GM19351 (cell line): ENCODE results near the gene LRCOL1.

Experiments
- ATAC-seq: cut with Tn5 transposase; IDR thresholded peaks from one replicate; pipeline ENCODE4 v1.9.1; 2021; ENCODE audit warnings: mild to moderate bottlenecking, moderate library complexity; ENCODE audit not compliant: unreplicated experiment

LRCOL1 gene

DNA sequence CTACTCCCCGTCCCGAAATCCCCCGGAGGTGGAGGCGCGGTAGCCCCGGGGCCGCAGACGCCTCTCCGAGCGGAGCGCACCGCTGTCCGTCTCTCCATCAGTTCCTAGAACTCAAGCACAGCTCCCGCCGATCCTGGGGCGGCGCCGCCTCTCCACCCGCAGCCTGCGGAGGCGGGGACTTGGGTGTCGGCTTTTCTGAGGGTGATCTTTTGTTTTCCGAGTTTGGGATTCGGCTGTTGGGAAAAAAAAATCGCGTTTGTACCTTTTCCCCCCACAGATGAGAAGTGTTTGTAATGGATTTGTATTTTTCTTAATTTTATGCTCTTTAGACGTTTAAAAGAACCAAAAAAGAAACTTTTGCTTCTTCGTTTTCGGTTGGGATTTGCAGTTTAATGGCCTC, 26.6 kb downstream of the LRCOL1 start:
- ATAC-seq, result no peak

DNA sequence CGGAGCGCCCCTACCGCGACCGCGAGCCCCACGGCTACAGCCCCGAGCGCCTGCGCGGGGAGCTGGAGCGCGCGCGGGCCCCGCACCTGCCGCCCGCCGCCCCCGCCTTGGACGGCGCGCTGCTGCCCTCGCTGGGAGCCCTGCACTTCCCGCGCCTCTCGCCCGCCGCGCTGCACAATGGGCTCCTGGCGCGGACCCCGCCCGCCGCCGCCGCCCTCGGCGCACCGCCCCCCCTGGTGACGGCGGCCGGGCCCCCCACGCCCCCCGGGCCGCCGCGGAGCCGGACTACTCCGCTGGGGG, 27.0 kb downstream of the LRCOL1 start:
- ATAC-seq, result no peak

DNA sequence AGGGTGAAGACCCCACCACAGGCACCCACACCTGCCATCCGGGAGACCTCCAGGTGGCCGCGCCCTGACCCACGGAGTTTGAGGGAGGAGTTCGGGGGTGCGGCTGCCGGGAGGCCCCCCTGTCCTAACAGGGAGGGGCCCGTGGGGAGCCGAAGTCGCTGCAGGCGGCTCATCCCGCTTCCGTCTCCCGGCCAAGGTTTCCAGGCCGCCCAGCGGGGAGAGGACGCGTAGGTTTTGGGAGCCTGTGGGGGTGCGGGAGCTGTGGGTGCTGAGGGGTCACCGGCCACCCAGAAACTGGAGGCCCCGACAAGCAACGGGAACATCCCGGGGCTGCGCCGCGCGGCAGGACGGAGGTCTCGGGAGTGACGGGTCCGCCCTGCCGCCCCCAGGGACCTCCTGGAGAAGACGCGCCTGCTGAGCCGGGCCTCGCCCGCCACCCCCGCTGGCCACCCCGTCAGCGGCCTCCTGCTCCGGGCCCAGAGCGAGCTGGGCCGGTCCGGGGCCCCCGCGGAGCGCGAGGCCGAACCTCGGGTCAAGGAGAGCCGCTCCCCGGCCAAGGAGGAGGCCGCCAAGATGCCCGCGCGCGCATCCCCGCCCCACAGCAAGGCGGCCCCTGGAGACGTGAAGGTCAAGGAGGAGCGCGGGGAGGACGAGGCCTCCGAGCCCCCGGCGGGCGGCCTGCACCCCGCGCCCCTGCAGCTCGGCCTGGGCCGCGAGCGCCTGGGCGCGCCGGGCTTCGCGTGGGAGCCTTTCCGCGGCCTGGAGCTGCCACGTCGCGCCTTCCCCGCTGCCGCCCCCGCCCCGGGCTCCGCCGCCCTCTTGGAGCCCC, 27.6 kb downstream of the LRCOL1 start:
- no peak for ATAC-seq

DNA sequence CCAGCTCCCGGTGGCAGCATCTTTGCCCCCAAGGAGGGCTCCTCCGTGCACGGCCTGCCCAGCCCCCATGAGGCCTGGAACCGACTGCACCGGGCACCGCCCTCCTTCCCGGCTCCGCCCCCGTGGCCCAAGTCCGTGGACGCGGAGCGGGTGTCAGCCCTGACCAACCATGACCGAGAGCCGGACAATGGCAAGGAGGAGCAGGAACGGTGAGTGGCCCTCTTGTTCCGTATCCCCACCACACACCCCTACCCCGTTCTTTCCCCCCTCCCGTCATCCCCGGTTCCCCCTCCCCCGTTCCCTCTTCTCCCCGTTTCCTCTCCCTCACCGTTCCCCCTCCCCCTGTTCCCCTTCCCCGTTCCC, 28.3 kb downstream of the LRCOL1 start:
- no peak for ATAC-seq

DNA sequence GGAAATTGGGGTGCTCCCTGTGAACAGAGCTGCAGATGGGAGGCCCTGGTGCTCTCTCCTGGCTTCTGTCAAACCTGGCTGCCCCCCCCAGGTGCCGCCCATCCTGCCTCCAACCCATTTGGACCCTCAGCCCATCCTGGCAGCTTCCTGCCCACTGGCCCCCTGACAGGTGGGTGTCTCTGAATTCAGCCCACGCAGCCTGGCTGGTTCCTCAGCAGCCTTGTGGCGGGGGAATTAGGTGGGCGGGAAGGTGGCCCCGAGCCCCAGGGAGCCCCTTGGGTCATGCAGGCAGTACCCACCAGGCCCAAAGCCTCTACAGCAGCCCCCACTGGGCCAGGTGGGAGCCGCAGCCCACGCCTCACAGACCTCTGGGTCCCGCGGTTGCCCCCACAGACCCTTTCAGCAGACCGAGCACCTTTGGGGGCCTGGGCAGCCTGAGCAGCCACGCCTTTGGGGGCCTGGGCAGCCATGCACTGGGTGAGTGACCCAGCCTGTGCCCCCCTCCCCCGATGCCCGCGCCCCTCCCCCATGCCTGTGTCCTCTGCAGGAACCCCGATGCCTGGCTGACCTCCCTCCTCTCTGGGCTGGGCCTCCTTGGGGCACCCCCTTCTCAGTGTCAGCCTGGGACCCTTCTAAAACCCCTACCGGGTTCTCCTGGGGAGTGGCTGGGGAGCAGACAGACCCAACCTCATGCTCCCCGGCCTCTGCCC, 28.9 kb downstream of the LRCOL1 start:
- ATAC-seq, result no peak

DNA sequence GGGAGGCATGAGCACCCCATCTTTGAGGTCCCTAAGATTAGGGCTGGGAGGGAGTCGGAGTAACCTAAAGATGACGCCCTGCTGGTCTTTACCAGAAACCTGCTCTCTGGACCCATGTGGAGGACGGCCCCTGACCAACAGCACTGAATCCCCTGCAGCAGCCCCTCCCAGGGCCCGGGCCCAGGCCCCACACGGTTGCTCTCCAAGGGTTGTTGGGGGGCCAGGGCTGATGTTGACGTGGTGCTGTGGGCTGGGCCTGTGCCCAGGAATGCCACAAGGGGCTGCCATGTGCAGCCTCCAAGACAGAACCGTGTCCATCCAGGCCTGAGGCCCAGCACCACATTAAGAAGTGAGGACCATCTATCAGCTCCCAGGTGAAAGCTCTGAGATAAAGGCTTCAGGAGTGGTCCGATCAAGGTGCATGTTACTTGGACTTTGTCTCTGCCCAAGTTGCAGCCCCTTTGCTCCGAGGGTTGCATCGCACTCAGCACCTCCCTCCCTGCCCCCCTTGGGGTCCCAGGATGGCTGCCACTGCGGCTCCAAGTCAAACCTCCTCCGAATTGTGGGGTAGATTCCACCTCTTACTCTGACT, 29.6 kb downstream of the LRCOL1 start:
- no peak for ATAC-seq

DNA sequence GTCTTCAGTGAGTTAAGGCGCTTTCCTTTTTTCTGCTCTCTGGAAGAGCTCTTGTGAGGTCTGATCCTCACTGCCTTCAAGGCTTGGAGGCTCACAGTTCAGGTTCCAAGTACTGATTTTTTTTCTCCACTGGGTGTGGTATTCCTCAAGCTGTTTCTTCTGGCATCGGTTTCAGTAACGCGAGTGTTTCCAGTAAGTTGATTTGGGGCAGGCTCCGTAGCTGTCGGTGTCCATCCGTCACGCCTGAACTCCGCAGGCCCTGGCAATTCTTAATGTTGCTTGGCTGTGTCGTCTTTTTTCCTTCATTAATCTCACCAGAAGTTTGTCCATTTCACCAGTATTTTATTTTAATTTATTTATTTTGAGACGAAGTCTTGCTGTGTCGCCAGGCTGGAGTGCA, 30.6 kb downstream of the LRCOL1 start:
- ATAC-seq, result no peak

DNA sequence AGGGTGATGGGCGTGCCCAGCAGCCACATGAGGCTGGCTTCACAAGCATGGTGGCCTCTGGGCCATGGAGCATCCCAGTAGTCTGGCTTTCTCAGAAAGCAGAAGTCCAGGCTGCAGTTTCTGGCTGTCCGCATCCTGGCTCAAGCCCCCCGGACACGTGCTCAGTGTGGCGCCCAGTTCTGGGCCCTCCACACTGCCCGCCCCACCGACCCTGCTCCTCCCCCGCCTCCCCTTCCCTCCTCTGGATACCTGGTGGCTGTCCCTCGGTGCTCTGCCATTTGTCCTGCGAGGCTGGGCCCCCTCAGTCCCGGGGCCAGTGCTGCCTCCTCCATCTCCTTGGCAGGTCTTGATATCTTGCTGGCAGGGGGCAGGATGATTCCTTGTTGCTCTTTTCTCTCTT, 31.6 kb downstream of the LRCOL1 start:
- ATAC-seq, result no peak

DNA sequence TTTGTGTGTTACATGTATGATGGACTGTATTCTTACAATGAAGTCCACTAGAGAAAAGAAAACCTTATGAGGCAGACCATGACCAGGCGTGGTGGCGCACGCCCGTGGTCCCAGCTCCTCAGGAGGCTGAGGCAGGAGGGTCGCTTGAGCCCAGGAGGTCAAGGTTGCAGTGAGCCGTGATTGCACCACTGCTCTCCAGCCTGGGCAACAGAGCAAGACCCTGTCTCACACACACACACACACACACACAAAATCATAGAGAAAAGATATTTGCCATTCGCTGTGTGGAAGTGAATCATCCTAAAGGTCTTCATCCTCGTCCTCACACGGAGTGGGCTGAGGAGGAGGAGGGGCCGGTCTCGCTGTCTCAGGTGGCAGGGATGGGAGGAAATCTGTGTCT, 32.3 kb downstream of the LRCOL1 start:
- ATAC-seq, result no peak

DNA sequence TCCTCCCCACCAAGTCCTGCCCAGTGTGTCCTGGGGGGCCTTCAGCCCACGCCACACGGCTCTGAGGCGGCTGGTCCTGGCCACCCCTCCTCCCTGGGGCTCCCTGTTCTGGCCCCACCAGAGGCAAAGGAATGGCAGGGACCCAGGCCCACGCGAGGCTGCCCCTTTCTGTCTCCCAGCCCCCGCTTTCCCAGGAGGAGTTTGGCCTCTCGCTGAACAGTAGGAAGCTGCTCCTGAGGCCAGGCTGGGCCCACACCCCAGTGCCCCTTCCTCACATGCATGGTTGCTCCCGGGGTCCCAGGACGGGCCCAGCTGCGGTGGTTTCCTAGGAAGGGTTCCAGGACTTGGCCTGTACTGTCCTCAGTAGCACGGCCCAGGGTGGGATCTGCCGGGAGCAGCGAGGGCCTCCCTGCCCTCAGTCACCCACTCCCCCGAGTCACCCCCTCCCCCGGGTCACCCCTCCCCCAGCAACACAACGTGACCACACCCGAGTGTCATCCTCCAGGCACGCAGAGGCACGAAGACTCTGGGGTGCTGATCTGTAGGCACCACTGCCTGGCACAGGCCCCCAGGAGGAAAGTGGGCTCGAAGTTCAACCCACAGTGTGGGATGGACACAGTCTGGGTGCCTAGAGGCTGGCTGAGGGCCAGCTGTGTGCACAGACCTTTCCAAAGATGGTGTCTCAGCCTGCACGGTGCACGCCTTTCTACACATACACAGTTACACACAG, 33.0 kb downstream of the LRCOL1 start:
- no peak for ATAC-seq

DNA sequence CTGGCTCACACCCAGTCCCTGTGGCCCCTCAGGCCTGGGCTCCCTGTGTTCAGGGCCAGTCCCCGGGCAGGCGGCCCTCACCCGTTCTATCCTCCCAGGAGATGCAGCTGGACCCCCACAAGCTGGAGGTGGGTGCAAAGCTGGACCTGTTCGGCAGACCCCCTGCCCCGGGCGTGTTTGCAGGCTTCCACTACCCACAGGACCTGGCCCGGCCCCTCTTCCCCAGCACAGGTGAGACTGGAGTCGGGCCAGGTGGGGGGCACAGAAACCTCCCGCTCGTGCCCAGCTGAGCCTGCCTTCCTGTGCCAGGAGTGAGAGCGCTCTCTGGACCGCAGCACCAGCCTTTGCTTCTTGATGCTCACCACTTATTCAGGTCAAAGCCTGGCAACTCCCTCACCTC, 33.7 kb downstream of the LRCOL1 start:
- ATAC-seq, result no peak

DNA sequence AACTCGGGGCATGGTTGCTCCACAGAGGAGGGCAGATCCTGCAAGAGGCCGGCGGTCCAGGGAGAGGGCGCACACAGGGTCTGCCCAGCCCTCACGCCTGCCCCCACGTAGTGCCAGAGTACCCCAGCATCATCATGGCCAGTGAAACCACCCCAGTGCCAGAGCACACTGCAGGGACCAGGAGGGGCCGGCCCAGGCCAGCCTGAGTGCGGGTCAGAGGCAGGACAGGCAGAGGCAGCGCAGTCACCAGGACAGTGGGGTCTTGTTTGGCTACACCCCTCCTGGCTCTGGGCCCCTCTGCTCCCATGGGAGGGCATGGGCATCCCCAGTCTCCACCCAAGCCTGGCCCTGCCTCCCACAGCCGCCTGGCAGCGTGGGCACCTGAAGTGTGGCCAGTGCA, 34.7 kb downstream of the LRCOL1 start:
- no peak for ATAC-seq

DNA sequence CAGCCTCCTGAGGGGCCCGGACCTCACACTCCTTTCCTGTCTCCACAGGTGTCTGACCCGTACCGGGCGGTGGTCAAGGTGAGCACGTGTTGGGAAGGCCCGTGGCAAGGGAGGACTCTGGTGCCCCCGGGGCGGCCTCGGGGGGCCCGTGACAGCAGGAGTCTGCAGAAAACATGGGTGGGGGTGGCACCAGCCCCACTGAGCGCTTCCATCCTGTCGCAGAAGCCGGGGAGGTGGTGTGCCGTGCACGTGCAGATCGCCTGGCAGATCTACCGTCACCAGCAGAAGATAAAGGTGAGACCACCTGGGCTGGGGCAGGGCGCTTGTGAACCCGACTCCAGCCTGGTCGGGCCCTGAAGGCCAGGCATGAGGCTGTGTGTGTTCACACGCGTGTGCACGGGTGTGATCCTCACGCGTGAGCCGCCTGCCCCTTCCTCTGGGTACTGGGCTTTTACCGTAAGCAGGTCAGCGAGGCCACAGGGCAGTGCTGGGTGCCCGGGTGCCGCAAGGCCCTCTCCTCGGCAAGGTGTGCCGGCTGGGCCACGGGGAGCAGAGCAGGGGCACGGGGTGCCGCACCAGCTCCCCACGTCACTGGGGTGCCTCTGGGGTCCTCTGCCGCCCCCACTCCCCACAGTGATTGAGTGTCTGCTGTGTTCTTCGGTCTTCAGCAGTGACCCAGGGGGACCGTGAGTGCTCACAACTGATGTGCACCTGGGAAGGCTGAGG, 35.9 kb downstream of the LRCOL1 start:
- ATAC-seq, result no peak

DNA sequence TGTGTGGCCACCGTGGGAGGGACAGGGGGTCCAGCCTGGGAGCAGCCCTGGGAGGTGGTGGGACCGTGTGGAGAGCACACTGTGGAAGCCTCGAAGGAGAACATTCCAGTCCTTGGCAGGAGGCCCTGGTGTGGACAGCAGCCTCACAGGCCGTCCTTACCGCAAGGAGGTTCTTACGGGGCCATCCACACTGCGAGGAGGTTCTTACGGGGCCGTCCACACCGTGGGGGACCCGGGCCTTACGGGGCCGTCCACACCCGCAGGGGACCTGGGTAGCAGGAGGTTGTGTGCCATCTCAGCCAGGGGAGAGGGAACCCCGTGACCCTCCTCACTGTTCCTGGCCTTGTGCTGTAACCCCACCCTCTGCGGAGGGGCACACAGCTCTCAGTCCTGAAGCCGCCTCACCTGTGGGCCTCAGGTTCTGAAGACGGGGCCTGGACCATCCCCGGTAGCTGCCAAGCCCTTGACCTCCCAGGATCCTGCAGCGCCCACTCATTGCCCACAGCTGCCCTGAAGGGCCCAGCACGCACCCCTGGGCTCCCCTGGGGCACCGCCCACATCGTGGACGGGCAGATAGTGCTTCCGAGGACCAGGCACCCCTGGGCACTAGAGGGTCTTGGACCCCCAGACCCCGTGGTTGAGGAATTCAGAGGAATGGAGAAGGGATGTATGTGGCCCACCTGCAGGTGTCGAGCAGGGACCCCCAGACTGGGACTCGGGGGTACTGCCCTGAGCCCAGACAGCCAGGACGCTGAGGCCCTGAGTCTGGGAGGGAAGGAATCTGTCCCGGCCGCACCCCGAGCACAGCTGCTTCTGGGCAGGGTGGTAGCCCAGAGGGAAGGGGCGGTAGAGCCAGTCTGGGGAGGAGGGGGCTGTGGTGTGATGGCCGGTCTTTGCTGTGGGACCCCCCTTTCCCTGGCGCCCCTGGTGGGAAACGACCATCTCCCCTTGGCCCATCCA, 37.3 kb downstream of the LRCOL1 start:
- ATAC-seq, result no peak

DNA sequence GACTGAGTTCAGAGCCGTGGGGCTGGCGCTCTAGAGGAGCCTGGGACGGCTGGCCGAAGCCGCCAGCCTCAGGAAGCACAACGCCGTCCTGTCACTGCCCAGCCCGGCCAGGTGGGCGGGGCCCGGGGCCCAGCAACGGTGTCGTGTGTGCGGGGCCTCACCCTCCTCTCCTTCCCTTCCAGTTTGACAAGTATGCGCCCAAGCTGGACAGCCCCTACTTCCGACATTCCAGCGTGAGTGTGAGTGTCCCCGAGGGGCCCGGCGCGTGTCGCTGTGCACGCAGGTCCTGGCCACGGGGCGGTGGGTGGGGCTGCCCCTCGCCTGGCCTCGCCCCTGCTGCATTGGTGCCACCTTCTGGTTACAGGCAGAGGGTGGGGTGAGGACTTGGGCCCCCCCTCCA, 38.3 kb downstream of the LRCOL1 start:
- no peak for ATAC-seq

DNA sequence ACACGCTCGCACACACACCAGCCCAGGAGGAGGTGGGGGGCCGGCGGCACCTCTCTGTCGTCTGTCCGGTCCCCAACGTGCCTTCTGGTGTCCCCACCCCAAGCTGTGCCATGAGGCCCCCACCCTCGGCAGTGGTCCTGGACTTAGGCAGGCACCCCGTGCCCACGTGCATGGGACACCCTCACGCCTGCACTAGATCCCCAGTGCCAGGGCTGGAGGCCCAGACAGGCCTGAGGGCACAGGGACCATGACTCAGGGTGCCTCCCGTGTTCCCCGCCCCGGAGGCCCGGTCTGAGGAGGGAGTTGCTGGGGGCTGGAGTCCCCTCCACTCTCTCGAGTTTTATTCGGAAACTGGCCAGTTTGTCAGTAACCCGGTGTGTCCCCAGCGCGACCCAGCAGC, 38.8 kb downstream of the LRCOL1 start:
- no peak for ATAC-seq

DNA sequence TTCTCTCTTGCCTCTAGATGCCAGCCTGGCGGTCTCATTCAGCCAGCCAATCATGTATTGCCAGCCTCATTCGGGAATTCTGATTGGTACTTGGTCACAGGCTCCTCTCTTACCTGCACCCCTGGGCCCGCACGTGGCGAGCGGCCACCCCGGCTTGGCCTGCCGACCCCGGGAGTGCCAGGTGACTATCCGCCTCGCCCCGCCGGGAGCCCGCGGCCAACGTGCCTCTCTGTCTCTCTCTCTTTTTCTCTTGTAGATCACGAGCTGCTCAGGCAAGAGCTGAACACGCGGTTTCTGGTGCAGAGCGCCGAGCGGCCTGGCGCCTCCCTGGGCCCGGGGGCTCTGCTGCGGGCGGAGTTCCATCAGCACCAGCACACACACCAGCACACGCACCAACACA, 39.3 kb downstream of the LRCOL1 start:
- ATAC-seq, result no peak

DNA sequence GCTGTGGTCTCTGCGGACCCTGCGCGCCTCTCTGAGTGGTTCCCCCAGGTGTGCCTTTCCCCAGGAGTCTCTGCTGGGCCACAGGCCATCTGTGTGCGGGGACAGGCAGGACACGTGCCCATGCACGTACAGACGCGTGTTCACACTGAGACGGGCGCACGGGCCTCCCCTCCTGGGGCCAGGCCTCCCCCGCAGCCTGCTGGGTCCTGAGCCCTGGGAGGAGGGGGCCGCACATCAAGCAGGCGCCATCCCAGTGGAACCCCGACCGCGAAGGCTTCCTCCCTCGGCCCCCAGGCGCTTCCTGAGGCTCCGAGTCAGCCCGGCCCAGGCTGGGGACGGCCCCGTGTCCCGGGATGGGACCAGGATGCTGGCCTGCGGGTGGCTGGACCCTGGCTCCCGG, 39.7 kb downstream of the LRCOL1 start:
- no peak for ATAC-seq

DNA sequence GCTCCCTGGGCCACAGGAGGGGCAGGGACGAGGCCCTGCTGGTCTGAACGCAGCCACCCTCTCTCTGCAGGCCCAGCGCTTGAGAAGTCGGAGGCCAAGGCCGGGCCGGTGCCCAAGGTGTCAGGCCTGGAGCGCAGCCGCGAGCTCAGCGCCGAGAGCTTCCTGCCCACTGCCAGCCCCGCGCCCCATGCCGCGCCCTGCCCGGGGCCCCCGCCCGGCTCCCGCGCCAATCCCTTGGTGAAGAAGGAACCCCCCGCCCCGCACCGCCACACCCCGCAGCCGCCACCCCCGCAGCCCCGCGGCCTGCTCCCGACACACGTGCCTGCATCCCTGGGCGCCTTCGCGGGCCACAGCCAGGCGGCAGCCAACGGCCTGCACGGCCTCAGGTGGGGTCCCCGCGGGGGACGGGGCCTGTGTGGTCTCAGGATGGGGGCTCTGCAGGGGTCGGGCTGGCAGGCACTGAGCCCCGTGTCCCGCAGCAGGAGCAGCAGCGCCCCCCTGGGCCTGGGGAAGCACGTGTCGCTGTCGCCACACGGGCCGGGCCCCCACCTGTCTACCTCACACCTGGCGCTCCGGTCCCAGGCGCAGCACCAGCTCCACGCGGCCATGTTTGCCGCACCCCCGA, 40.4 kb downstream of the LRCOL1 start:
- no peak for ATAC-seq
